Heart left ventricle (tissue), 16 donors: Measurements from ENCODE around the gene CASD1. TPM values are rescaled to one million over a fixed set of nuclear protein-coding genes. Genes with fewer than 3 reads are reported as not detected.

Experiments used
- ATAC-seq, 4 donors: fragments of 200-7000 bp; cut with Tn5 transposase; one replicate each; pipeline ENCODE4 v1.9.1; 2020 to 2022; ENCODE audit warnings: moderate library complexity in 4 of 4, mild to moderate bottlenecking in 3 of 4, moderate number of reproducible peaks in 1 of 4
- DNase-seq, 5 donors: peaks; one replicate each; pipeline ENCODE4 v3.0.0-alpha.2; 2020
- H3K27ac ChIP-seq, 12 donors: fragments of 200-600 bp; sonication (generic) in 4 of 12; one replicate each; pipeline versions ENCODE4 v1.5.0 to v1.8.0; 2016 to 2022; ENCODE audit warnings: mild to moderate bottlenecking in 2 of 12
- H3K27me3 ChIP-seq, 9 donors: fragments of 200-600 bp; sonication (generic) in 2 of 9; one replicate each; pipeline versions ENCODE4 v1.5.1 to v1.8.0; 2016 to 2022; ENCODE audit warnings: mild to moderate bottlenecking in 3 of 9
- H3K36me3 ChIP-seq, 9 donors: fragments of 200-600 bp; sonication (generic) in 2 of 9; one replicate each; pipeline versions ENCODE4 v1.5.0 to v1.8.0; 2018 to 2022; ENCODE audit warnings: mild to moderate bottlenecking in 2 of 9
- H3K4me1 ChIP-seq, 12 donors: fragments of 200-600 bp; sonication (generic) in 4 of 12; one replicate each; pipeline versions ENCODE4 v1.5.0 to v1.8.0; 2016 to 2022; ENCODE audit warnings: mild to moderate bottlenecking in 3 of 12
- H3K4me3 ChIP-seq, 12 donors: fragments of 200-600 bp; sonication (generic) in 4 of 12; one replicate each; pipeline versions ENCODE4 v1.5.0 to v1.8.0; 2017 to 2022; ENCODE audit warnings: mild to moderate bottlenecking in 9 of 12, moderate library complexity in 4 of 12
- H3K9me3 ChIP-seq, 12 donors: fragments of 200-600 bp; sonication (generic) in 4 of 12; one replicate each; pipeline versions ENCODE4 v1.5.0 to v1.8.0; 2016 to 2022; ENCODE audit warnings: mild to moderate bottlenecking in 1 of 12
- POLR2A ChIP-seq, 2 donors: fragments of 450-650 bp; IDR thresholded peaks; one replicate each; pipeline ENCODE4 v1.6.1; 2017; ENCODE audit warnings: antibody characterized with exemption in 2 of 2, mild to moderate bottlenecking in 2 of 2, moderate library complexity in 2 of 2
- WGBS, 4 donors: extraction: QIAGEN DNeasy Blood & Tissue Kit in 2 of 4; methylation state at CpG; one replicate each; pipeline versions ENCODE4 v1.1.5 to v1.1.7; 2013 to 2018; 5-methylcytosine and 5-hydroxymethylcytosine counted together
- intact Hi-C, 10 donors: fragments of 100-400 bp; cut with DNase I; formaldehyde crosslinking; loops; one replicate each; pipeline versions ENCODE4 v1.11.1 to v1.14.2; 2022
- polyA plus RNA-seq, 2 donors: library from polyadenylated mRNA; stranded (reverse); fragments of 200-250 nt; gene quantifications; one replicate each; pipeline ENCODE4 v1.2.3, GENCODE V29; 2013
- total RNA-seq, 9 donors: library from RNA; depleted of rRNA in 2 of 9; stranded (reverse); fragments of >200 nt in 2 of 9; fragmentation: NEBNext Ultra II Directional in 3 of 9; extraction: Animal tissue kit (Norgen Biotek cat#: 25700) in 3 of 9; gene quantifications; one replicate each; pipeline versions ENCODE4 v1.1.0 to v1.2.4, GENCODE V29; 2016 to 2023
- TF ChIP-seq, protein P1 (sequence below), 12 donors: fragments of 200-600 bp; sonication (generic) in 4 of 12; IDR thresholded peaks; one replicate each; pipeline versions ENCODE4 v1.5.0 to v1.8.0; 2018 to 2022; ENCODE audit warnings: antibody characterized with exemption in 12 of 12, mild to moderate bottlenecking in 5 of 12
- donor health status: ischemic (EF 13 %, LVEDD 7.1; RV severe dilation, severe dysfunction).
- donor health status: healthy with polysubstance abuse.
- donor health status: DM: no; HTN: yes; CAD: no.
- donor health status: DM: no; HTN: no; CAD: no.
- donor health status: ischemic (EF 25% LVEDD 6.9; RV normal size, moderate dysfunction).
- donor health status: ischemic (EF 25% LVEDD 5.7; RV mildly dilated, moderate dysfunction).
- donor health status: healthy.
- donor health status: DM: yes; HTN: yes; CAD: no.
- donor health status: ischemic (EF 35%, LVEDD 5.7; RV mildly dilated, moderate dysfunction).
- donor health status: nonischemic (EF 11% LVEDD 7.7; RV severe dilation, severe dysfunction).
- donor health status: DM: yes; HTN: yes; CAD: no.
- donor health status: PGD.
- donor health status: ischemic (EF 29% LVEDD 5.4; RV normal size, mild dysfunction).
- donor health status: nonischemic (EF 23%, LVEDD 6.1; RV moderate dilation, normal function).

Gene CASD1
- total and polyA plus RNA-seq, 11 donors = 9.5 to 24.3 (median 17.1) TPM

DNA sequence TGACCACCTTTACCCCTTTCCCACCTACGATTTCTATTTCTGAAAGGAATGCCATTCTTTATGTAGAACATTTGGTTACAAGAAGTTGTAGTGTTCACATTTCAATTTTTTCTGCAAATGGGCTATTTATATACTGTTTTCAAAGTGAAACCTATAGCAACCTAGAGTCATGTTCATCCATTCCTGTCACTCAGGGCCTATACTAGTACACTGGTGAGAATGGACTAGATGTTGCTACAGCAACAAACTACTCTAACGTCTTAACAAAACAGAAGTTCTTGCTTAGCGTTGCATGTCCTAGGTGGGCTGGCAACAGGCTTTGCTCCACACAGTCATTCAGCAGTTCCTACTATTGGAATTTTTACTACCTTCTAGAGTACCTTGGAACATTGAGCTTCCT lies 16.3 kb downstream of the CASD1 start:
- intact Hi-C loops = no loop called here
- no peaks in the 10 kb centered on the region for H3K27me3 ChIP-seq
- DNase-seq = no peak
- 89 to 94% (median 92%) methylated on average over 3 of the region's 3 CpGs for whole genome bisulfite sequencing, 4 donors
- H3K4me3 ChIP-seq = no peak overlapping the region
- TF ChIP-seq, protein P1, sequence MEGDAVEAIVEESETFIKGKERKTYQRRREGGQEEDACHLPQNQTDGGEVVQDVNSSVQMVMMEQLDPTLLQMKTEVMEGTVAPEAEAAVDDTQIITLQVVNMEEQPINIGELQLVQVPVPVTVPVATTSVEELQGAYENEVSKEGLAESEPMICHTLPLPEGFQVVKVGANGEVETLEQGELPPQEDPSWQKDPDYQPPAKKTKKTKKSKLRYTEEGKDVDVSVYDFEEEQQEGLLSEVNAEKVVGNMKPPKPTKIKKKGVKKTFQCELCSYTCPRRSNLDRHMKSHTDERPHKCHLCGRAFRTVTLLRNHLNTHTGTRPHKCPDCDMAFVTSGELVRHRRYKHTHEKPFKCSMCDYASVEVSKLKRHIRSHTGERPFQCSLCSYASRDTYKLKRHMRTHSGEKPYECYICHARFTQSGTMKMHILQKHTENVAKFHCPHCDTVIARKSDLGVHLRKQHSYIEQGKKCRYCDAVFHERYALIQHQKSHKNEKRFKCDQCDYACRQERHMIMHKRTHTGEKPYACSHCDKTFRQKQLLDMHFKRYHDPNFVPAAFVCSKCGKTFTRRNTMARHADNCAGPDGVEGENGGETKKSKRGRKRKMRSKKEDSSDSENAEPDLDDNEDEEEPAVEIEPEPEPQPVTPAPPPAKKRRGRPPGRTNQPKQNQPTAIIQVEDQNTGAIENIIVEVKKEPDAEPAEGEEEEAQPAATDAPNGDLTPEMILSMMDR (IDR thresholded peaks at IDR 0.05) = no peak
- TF ChIP-seq POLR2A (IDR thresholded peaks at IDR 0.05) = no peak
- H3K36me3 ChIP-seq = peaks cover 0 to 71% (median 37%) of the 10 kb centered on the region in 9 donors
- H3K4me1 ChIP-seq = no peaks in the 10 kb centered on the region
- no peaks in the 10 kb centered on the region for H3K9me3 ChIP-seq
- no peak for ATAC-seq
- H3K27ac ChIP-seq = no peak overlapping the region

DNA sequence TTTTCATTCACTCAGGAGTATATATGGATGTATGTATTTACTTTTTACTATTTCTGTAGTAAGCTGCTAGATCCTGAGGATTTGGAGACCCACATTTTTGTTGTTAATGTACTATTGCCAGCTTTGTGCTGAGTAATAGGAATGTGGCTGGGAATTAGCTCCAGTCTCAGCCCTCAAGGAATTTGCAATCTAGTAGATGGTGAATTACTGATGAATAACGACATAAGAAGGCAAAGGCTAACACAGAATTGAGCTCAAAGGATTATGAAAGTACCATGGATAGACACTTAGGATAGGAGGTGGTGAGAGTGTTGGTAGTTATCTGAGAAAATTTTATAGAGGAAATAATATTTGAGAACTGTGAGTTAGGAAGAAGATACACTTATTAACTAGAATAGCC lies 19.9 kb downstream of the CASD1 start:
- intact Hi-C loops = no loop called here
- no peak for ATAC-seq
- no peak overlapping the region for H3K27ac ChIP-seq
- H3K9me3 ChIP-seq = no peaks in the 10 kb centered on the region
- WGBS, 4 donors = 63 to 89% (median 85%) methylated on average over 1 of the region's 1 CpG
- no peaks in the 10 kb centered on the region for H3K27me3 ChIP-seq
- TF ChIP-seq, protein P1 (IDR thresholded peaks at IDR 0.05) = no peak
- TF ChIP-seq POLR2A (IDR thresholded peaks at IDR 0.05) = no peak
- no peaks in the 10 kb centered on the region for H3K4me1 ChIP-seq
- H3K4me3 ChIP-seq = no peak overlapping the region
- peaks cover 0 to 70% (median 35%) of the 10 kb centered on the region in 9 donors for H3K36me3 ChIP-seq
- DNase-seq = no peak

DNA sequence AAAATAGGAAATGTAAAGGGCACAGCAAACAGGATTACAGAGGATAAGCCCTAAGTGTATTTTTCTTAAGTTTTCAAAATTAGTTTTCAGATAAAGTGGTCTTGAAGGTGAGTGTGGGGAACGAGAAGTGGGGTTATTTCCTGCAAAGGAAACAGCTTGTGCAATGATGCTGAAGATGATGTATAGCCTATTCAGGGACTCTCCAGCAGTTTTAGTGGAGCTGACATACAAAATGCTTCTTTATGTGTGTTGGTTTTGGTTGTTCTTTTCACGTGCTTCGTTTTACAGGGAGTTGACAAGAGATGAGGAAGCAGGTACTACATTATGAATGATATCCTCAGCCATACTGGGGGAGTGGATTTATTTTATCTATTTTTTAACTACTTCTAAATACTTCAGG lies 20.5 kb downstream of the CASD1 start:
- no peak for TF ChIP-seq POLR2A (IDR thresholded peaks at IDR 0.05)
- TF ChIP-seq, protein P1 (IDR thresholded peaks at IDR 0.05) = no peak
- ATAC-seq (no peak), DNase-seq (no peak)
- no peaks in the 10 kb centered on the region for H3K9me3 ChIP-seq
- H3K27me3 ChIP-seq = no peaks in the 10 kb centered on the region
- H3K4me3 ChIP-seq = no peak overlapping the region
- no peak overlapping the region for H3K27ac ChIP-seq
- peaks cover 0 to 75% (median 41%) of the 10 kb centered on the region in 9 donors for H3K36me3 ChIP-seq
- intact Hi-C loops = no loop called here
- WGBS, 4 donors = 84 to 87% (median 86%) methylated on average over 3 of the region's 3 CpGs
- no peaks in the 10 kb centered on the region for H3K4me1 ChIP-seq

DNA sequence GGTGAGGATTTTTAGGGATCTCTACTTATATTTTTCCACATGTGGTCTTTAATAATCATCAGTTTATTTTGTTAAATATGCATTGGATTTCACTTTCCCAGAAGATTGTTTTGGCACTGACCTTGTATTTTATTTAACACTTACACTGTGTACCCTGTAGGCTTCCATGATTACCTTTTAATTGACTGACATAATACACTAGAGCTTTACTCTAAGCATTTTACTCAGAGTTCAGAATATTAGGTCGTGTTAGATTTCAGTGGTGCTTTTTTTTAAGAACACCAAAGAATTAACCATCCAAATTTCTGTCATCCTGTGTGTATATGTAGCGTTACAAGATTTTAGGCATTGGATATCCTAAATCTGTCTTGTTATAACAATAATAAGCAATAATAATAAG lies 23.1 kb downstream of the CASD1 start:
- Histone ChIP-seq H3K9me3 (no peaks in the 10 kb centered on the region), H3K4me1 (no peaks in the 10 kb centered on the region), H3K27me3 (no peaks in the 10 kb centered on the region), H3K4me3 (no peak overlapping the region), H3K36me3 (peaks cover 0 to 88% (median 59%) of the 10 kb centered on the region in 9 donors), H3K27ac (no peak overlapping the region)
- intact Hi-C loops = no loop called here
- TF ChIP-seq, protein P1 (IDR thresholded peaks at IDR 0.05) = no peak
- no peak for TF ChIP-seq POLR2A (IDR thresholded peaks at IDR 0.05)
- DNase-seq = no peak
- no peak for ATAC-seq
- WGBS, 4 donors = 85 to 89% (median 86%) methylated on average over 2 of the region's 2 CpGs
